T47D (cell line): ENCODE data around the gene NUDT4.

Source experiments
- DNase-seq, 2 experiments: peaks; one replicate each; pipeline versions ENCODE4 v3.0.0 to v3.0.0-alpha.2; 2011 to 2012; ENCODE audit warnings: low read depth in 1 of 2, low spot score in 1 of 2
- JUND ChIP-seq: IDR thresholded peaks from 2 replicates; pipeline ENCODE4 v1.6.1; 2012; ENCODE audit warnings: low read depth
- in situ Hi-C: cut with HindIII; loops from 2 replicates; pipeline ENCODE4 v1.10.0; 2016; ENCODE audit warnings: low sequenced_read_pairs, low pct_unique_long_range_greater_than_20kb

The NUDT4 gene

DNA sequence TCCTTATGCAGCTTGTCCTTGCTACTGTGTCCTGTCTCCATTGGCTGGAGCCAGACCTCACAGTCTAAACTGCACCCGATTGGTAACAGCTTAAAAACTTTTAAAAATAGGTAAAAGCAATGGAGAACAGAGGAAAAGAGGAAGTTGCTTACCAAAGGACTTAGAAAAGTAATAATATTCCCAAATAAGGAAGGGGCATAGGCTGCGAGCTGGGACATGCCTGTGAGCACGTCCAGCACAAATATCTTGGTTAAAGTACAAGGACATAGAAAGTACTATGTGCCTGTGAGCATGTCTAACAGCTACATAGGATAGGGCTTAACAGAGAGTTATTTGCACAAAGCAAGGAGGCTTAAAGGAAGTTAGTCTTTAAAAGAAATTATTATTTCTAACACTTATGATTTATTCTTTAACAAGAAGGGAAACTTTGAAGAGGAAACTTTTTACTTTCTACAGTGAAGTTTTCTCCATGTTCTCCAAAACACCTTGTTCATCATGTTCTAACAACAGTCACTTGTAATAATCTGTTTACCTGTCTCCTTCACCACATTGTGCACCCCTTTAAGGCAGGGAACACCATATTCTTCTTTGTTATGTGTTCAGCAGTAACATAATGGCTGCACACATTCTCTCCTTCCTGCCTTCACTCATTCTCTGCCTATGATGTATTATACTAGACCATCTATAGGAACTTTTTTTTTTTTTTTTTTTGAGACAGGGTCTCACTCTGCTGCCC lies 73.9 kb downstream of the NUDT4 start:
- in situ Hi-C loops: no loop called here
- TF ChIP-seq JUND: no peak
- no peak for DNase-seq

DNA sequence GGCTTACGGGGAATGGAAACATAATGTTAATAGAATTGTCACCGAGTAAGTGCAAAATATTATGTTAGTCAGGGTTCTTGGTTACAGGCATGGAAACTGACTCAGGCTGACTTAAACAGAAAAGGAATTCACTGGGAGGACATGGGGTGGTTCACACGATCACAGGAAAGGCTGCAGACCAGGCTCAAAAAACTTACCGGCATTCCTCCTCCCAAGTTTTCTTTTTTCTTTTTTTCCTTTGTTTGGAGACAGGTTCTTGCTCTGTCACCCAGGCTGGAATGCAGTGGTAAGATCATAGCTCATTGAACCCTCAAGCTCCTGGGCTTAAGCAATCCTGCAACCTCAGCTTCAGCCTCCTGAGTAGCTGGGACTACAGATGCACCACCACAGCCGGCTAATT lies 75.9 kb downstream of the NUDT4 start:
- in situ Hi-C loops: no loop called here
- no peak for DNase-seq
- TF ChIP-seq JUND: no peak

DNA sequence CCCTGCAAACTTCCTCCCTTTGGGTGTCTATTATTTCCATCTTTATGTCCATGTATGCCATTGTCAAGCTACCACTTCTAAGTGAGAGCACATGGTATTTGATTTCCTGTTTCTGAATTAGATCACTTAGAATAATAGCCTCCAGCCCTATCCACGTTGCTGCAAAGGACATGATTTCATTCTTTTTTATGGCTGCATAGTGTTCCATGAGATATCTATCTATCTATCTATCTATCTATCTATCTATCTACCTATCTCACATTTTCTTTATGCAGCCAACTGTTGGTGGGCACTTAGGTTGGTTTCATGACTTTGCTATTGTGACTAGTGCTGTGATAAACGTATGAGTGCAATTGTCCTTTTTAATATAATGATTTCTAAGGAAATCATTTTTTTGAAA lies 78.4 kb downstream of the NUDT4 start:
- DNase-seq: no peak
- in situ Hi-C loops: no loop called here

More for the DNA sequence above, 78.4 kb downstream of the NUDT4 start:
- no peak for TF ChIP-seq JUND
